HFFc6 (cell line): ENCODE data around the gene ASXL2. TPM values are rescaled to one million over a fixed set of nuclear protein-coding genes. Genes with fewer than 3 reads are reported as not detected.

Experiments used
- DNase-seq: peaks from one replicate; pipeline ENCODE4 v3.0.0-alpha.2; 2018
- H3K27ac Mint-ChIP-seq: 2 replicates; pipeline ENCODE4 v1.8.0; 2020; ENCODE audit warnings: mild to moderate bottlenecking, mixed read lengths
- H3K27me3 Mint-ChIP-seq: 2 replicates; pipeline ENCODE4 v1.8.0; 2021; ENCODE audit warnings: mild to moderate bottlenecking, moderate library complexity, mixed read lengths; ENCODE audit not compliant: insufficient read depth
- H3K36me3 Mint-ChIP-seq: 2 replicates; pipeline ENCODE4 v1.8.0; 2021; ENCODE audit warnings: low read depth, mixed read lengths
- H3K4me1 Mint-ChIP-seq: 2 replicates; pipeline ENCODE4 v1.8.0; 2020; ENCODE audit warnings: low read depth, mixed read lengths
- H3K4me3 Mint-ChIP-seq: 2 replicates; pipeline ENCODE4 v1.8.0; 2020; ENCODE audit warnings: mild to moderate bottlenecking, moderate library complexity, mixed read lengths
- H3K9me3 Mint-ChIP-seq: 2 replicates; pipeline ENCODE4 v1.8.0; 2020; ENCODE audit warnings: mild to moderate bottlenecking, mixed read lengths
- CTCF ChIP-seq: fragments of 200-600 bp; sonication (generic); IDR thresholded peaks from 2 replicates; pipeline ENCODE4 v1.5.0; 2021; ENCODE audit warnings: antibody characterized with exemption, mild to moderate bottlenecking
- long read RNA-seq: library from polyadenylated mRNA; unstranded; transcript quantifications from one replicate; pipeline ENCODE4 v2.0.0, GENCODE V29; 2019
- total RNA-seq, 6 experiments: library from RNA; stranded (reverse); fragmentation: NEBNext Ultra II Directional; extraction: Animal tissue kit (Norgen Biotek cat#: 25700); gene quantifications; 2 replicates in 1 of 6; 3 replicates in 5 of 6; pipeline ENCODE4 v1.2.3, GENCODE V29; 2021

ASXL2 gene
- total RNA-seq = 10 to 100 TPM; 24.6 to 29.6 (median 26.6) TPM
- long read RNA-seq, partial matches to known transcripts = 0 of 7 reads
- long read RNA-seq, other reads (novel, unspliced or antisense) = 7 of 7 reads

- 0 out of 2 replicates have a peak, but pooled peaks cover 4% of the 10 kb centered on the region for H3K36me3 Mint-ChIP-seq
- peak within 1 kb of the TSS; percentile 99 for H3K4me3 Mint-ChIP-seq
- peaks cover 59% of the 10 kb centered on the region for H3K4me1 Mint-ChIP-seq
- TF ChIP-seq CTCF = no peak
- H3K9me3 Mint-ChIP-seq = no peaks in the 10 kb centered on the region
- peak; percentile 94 for DNase-seq
- H3K27me3 Mint-ChIP-seq = no peaks in the 10 kb centered on the region; the same call in 1 of the 2 replicates
- peak within 1 kb of the TSS; percentile 98 for H3K27ac Mint-ChIP-seq
These were observed at the start of gene ASXL2 for GRCh38 chr2:25878361-25879132. Gene ASXL2 (minus strand): TSS chr2:25878487. CDS start chr2:25878222, 265 bp downstream.

GRCh38 chr2:25926984-25927756, 48.9 kb upstream of the ASXL2 start:
- Mint-ChIP-seq H3K27me3 (peaks cover 7% of the 10 kb centered on the region), H3K27ac (no peak overlapping the region), H3K4me1 (no peaks in the 10 kb centered on the region), H3K36me3 (peaks cover 14% of the 10 kb centered on the region), H3K9me3 (no peaks in the 10 kb centered on the region), H3K4me3 (no peak overlapping the region)
- DNase-seq = no peak
- TF ChIP-seq CTCF = no peak

- TF ChIP-seq CTCF = no peak
- H3K27ac Mint-ChIP-seq = no peak overlapping the region
- peaks cover 7% of the 10 kb centered on the region for H3K27me3 Mint-ChIP-seq
- DNase-seq = no peak
- no peaks in the 10 kb centered on the region for H3K9me3 Mint-ChIP-seq
- H3K4me3 Mint-ChIP-seq = no peak overlapping the region
- H3K36me3 Mint-ChIP-seq = peaks cover 1% of the 10 kb centered on the region; the same call in 1 of the 2 replicates
- peaks cover 5% of the 10 kb centered on the region; the same call in 1 of the 2 replicates for H3K4me1 Mint-ChIP-seq
These were observed 44.2 kb upstream of the ASXL2 start for GRCh38 chr2:25922501-25922900.

- Mint-ChIP-seq H3K27me3 (peaks cover 7% of the 10 kb centered on the region), H3K4me3 (no peak overlapping the region), H3K4me1 (peaks cover 5% of the 10 kb centered on the region; the same call in 1 of the 2 replicates), H3K27ac (no peak overlapping the region), H3K9me3 (no peaks in the 10 kb centered on the region), H3K36me3 (no peaks in the 10 kb centered on the region)
- DNase-seq = no peak
- no peak for TF ChIP-seq CTCF
These were observed 42.6 kb upstream of the ASXL2 start for GRCh38 chr2:25920786-25921415.

GRCh38 chr2:25920336-25920735, 42.0 kb upstream of the ASXL2 start:
- Mint-ChIP-seq H3K4me3 (no peak overlapping the region), H3K27ac (no peak overlapping the region), H3K9me3 (no peaks in the 10 kb centered on the region), H3K36me3 (no peaks in the 10 kb centered on the region), H3K27me3 (peaks cover 7% of the 10 kb centered on the region), H3K4me1 (peaks cover 5% of the 10 kb centered on the region; the same call in 1 of the 2 replicates)
- no peak for TF ChIP-seq CTCF
- DNase-seq = peak; percentile 59
